ENCODE measurements around the gene CADM2.
"Not testable (repeated sequence)": the region's sequence is repeated elsewhere in the genome, so short reads cannot be mapped to it uniquely, and the experiment has no call there.

CADM2 gene

DNA sequence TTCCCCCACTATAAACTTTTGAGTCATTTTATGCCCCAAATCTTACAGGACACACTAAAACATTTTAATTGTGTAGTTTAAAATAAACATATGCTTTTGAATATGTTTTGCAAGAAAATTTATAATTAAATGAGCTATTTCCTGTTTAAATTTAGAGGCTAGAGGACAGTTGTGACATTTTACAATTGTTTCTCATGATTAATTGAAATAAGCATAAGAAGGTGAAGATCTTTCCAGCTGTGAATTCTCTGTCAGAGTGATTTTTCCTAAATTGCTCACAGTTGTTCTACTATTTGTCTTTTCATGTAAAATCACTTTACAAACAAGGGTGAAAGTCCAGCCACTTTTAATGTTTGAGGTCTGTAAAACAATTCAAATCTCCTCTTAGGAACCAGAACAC is 892.3 kb downstream of the CADM2 start:
- no peak for DNase-seq

- DNase-seq: no peak
Measured at GRCh38 chr3:85853805-85854204, 895.0 kb downstream of the CADM2 start.

GRCh38 chr3:85862893-85863455 is 904.2 kb downstream of the CADM2 start:
- DNase-seq: no peak

- no peak for DNase-seq
Measured at GRCh38 chr3:85864896-85865295, 906.1 kb downstream of the CADM2 start.

DNA sequence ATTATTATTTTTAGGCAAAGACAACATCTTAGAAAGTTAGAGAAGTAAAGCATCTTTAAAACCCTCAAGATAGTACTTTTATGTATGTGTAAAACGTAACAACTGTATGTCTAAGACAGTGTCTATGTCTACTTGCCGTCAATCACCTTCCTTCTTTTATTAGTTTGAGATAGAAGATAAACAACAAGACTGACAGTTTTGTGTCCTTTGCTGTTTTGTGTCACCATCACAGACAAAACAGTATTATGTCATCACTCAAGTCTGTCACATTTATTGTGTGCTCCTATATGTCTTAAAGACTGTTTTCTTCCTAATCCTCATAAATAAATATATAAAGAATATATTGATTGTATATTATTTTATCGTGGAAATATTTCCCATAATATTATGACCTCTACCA is 908.3 kb downstream of the CADM2 start:
- DNase-seq: no peak

- no peak for DNase-seq
Measured at GRCh38 chr3:85875589-85875988, 916.8 kb downstream of the CADM2 start.

- no peak for DNase-seq
Measured at GRCh38 chr3:85877631-85878030, 918.8 kb downstream of the CADM2 start.

GRCh38 chr3:85881833-85882393 is 923.1 kb downstream of the CADM2 start:
- no peak for DNase-seq

GRCh38 chr3:85890043-85890555 is 931.3 kb downstream of the CADM2 start:
- no peak for DNase-seq

GRCh38 chr3:85903434-85903833 is 944.6 kb downstream of the CADM2 start:
- no peak for DNase-seq

DNA sequence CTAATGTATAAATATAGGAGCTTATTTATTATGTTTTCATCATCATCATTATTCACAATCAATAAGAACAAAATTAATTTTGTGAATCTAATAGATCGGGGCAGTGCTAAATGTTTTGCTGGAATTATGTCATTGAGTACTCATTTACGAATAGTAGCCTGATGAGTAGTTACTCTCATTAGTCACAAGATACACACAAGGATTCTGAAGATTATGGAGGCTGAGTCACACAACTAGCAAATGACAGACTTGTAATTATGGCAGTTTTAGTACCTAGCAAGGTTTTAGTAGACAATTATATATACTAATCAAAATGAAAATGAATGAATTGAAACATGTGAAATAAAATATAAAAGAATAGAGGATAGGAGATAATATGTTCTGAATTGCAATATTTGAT is 954.2 kb downstream of the CADM2 start:
- no peak for DNase-seq

DNA sequence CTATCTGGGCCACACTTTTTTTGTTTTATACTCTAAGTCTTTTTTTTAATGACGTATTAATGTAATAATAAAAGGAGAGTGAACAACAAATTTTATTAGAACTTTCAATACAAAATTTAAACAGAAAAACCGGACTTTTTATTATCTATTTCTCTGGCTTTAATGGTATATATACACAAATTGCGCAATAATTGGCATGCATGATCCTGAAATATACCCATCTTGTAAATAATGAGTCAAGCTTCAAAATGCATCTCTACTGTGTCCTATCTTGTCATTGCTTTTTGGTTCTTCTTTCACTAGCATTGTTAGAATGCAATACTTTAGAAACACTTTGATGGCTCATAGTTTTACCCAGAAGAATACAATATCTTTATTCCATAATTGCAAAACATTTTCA is 963.6 kb downstream of the CADM2 start:
- DNase-seq: no peak

DNA sequence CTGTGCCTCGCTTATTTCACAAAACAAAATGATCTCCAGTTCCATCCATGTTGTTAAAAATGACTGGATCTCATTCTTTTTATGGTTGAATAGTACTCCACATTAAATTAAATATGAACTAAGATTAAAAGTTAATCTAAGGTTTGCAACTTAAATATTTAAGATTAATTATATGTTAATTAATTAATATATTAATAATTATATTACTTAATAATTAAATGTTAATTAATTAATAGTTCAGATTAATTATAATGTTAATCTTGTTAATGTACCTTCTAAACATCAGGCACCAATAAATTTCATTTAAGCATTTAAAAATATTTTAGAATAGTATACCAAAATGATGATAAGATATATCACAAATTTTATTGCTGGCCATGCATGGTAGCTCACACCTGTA is 971.9 kb downstream of the CADM2 start:
- DNase-seq: no peak

- no peak for DNase-seq
Measured at GRCh38 chr3:85933326-85933725, 974.5 kb downstream of the CADM2 start.

GRCh38 chr3:85935171-85935570 is 976.4 kb downstream of the CADM2 start:
- no peak for DNase-seq

GRCh38 chr3:85939074-85939482 is 980.3 kb downstream of the CADM2 start:
- DNase-seq: no peak

DNA sequence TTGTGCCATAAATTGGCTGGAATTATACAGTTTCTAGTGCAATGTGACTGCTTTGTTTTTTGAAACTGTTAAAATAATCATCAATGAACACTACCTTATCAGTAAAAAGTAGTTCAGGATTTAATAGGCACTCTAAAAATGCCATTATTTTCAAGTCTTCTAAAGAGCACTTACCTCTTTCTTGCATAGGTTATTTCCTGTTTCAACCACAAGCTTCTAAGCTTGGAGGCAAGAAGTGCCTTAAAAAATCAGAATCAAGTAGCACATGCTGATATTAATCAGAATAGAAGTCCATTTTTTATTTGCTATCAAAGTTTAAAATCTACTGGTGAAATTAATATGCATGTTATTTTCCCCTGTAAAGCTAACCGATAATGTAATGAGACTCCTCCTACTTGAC is 991.6 kb downstream of the CADM2 start:
- DNase-seq: no peak

DNA sequence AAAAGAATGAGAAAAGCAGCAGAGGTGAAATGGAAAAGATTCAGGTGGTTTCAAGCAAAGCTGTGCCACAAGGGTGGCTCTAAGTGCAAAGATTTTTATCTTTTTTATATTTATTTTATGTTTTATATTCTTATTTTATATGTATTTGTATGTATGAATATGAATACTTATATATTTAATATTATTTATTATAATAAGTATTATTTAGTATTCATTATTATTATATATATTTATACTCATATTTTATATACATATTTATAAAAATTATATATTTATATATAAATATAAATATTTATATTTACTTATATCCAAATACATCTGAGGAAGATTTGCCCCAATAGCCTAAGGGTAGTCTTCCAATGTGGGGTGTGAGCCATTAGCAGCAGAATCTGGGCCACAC is 1002.0 kb downstream of the CADM2 start:
- no peak for DNase-seq

DNA sequence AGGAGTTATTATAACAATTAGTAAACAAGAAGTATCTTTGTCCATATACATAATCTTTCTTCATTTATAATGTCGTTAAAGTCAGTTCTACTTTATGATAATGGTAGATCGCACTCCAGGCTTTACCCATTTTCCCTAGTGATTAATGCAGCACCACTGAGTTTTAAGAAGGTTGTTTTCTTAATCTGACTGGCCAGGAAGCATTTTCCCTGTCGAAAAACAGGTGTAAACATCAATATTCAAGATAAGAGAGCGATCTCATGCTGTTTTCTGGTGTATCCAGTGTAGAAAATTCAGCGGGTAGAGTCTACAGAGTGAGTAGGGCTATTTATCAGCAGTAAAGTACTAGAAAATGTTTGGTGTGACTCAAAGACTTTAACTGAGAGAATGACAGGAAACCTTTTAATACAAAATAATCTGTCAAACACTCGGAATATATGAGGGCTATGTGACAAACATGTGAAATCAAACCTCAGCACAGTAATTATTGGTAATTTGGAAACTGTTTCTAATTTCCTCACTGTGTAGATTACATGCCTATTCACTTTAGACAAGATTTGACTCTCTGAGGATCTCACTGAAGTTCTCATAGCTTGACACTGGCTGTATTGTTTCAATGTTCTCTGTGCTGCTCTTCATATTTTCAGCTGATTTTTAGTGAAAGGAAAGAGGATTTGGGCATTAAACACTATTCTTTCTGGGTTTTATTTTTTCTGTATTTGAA is 1019.0 kb downstream of the CADM2 start:
- DNase-seq: no peak

DNA sequence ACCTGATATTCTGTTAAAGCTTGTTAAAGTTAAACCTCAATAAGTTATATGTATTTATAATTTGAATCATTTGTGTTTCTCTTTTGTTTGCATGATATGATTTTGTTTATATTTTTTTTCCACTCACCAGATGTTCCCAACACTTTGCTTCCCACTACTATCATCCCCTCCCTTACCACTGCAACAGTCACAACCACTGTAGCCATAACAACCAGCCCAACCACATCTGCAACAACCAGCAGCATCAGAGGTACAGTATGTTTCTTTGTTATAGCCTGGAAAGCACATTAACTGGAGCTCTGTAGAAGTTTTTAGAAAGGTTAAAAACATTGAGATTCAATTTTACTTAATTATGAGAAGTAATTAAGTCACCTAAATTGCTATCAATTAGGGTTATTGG is 1020.2 kb downstream of the CADM2 start:
- no peak for DNase-seq

GRCh38 chr3:85989581-85989980 is 1030.8 kb downstream of the CADM2 start:
- not testable (repeated sequence) for DNase-seq

- DNase-seq: no peak
Measured at GRCh38 chr3:86029590-86029989, 1070.8 kb downstream of the CADM2 start.

- DNase-seq: no peak
Measured at GRCh38 chr3:86037916-86038315, 1079.1 kb downstream of the CADM2 start.

DNA sequence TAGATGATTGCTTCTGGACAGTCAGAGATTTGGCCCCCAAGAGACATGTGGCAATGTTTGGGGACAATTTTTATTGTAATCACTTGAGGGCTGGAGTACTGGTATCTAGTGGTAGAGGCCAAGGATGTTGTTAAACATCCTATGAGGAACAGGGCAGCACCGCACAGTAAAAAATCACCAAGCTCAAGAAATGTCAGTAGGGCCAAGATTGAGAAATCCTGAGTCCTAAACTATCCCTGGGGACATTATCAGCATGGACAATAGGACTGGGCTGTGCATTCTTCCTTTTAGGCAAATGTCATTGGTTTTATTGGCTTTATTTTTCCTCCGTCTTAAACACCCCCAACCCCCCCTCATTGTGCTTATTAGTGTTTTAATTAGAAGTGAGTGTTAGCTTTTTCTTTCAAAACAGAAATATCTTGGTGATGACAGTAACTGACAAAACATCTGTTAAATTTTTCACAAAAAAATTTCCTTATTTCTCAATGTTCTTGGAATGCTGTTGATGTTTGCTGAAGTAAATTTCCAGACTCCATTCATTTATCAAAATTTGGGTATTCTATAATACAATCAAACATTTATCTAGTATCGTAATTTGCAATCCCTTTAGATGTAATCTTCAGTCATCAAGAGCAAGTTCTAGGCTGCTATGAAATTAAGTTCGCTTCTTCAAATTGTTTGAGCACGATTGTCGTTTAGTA is 1087.8 kb downstream of the CADM2 start:
- no peak for DNase-seq
